ENCODE data around the gene EPM2AIP1.

- TF ChIP-seq, protein P1, sequence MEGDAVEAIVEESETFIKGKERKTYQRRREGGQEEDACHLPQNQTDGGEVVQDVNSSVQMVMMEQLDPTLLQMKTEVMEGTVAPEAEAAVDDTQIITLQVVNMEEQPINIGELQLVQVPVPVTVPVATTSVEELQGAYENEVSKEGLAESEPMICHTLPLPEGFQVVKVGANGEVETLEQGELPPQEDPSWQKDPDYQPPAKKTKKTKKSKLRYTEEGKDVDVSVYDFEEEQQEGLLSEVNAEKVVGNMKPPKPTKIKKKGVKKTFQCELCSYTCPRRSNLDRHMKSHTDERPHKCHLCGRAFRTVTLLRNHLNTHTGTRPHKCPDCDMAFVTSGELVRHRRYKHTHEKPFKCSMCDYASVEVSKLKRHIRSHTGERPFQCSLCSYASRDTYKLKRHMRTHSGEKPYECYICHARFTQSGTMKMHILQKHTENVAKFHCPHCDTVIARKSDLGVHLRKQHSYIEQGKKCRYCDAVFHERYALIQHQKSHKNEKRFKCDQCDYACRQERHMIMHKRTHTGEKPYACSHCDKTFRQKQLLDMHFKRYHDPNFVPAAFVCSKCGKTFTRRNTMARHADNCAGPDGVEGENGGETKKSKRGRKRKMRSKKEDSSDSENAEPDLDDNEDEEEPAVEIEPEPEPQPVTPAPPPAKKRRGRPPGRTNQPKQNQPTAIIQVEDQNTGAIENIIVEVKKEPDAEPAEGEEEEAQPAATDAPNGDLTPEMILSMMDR (conservative IDR thresholded peaks at IDR 0.05; ENCODE audit: low read length): no peak
- TF ChIP-seq EZH2phosphoT487 (IDR thresholded peaks at IDR 0.05; ENCODE audit: borderline replicate concordance): no peak
Measured at GRCh38 chr3:37031096-37031682, 38.3 kb upstream of the EPM2AIP1 start.
